Endothelial cell of umbilical vein (primary cell): ENCODE results near the gene MGAT4B.

ENCODE experiments used
- CTCF ChIP-seq, 2 donors: IDR thresholded peaks; 1 replicate in 1 of 2; 2 replicates in 1 of 2; pipeline ENCODE4 v1.5.1; 2011; ENCODE audit warnings: low read length in 2 of 2, mild to moderate bottlenecking in 2 of 2, moderate library complexity in 2 of 2, control low read depth in 1 of 2, inconsistent platforms in 1 of 2, low read depth in 1 of 2; ENCODE audit not compliant: insufficient read depth in 1 of 2; ENCODE audit errors: extremely low read depth in 1 of 2
- EZH2 ChIP-seq: IDR thresholded peaks from 2 replicates; pipeline ENCODE4 v1.6.1; 2012; ENCODE audit warnings: borderline replicate concordance, low read depth, mild to moderate bottlenecking, moderate library complexity, low read length, inconsistent platforms; ENCODE audit not compliant: severe bottlenecking
- FOS ChIP-seq: IDR thresholded peaks from 2 replicates; pipeline ENCODE4 v1.6.1; 2011; ENCODE audit warnings: mild to moderate bottlenecking, low read length, moderate library complexity, borderline replicate concordance; ENCODE audit not compliant: insufficient read depth
- MYC ChIP-seq: IDR thresholded peaks from one replicate; pipeline ENCODE4 v1.6.1; 2011; ENCODE audit warnings: mild to moderate bottlenecking, low read depth, low read length
- POLR2A ChIP-seq: IDR thresholded peaks from 2 replicates; pipeline ENCODE4 v1.6.1; 2012; ENCODE audit warnings: low read depth, mild to moderate bottlenecking, control low read depth, low read length
- POLR2AphosphoS5 ChIP-seq: IDR thresholded peaks from 2 replicates; pipeline ENCODE4 v1.6.1; 2012; ENCODE audit warnings: low read depth, mild to moderate bottlenecking, control low read depth, low read length, moderate library complexity; ENCODE audit not compliant: insufficient read depth
- TF ChIP-seq, protein P1 (sequence below): IDR thresholded peaks from 2 replicates; pipeline ENCODE4 v1.6.1; 2011; ENCODE audit not compliant: insufficient read depth, insufficient read length

GRCh38 chr5:179812135-179812825 lies 5.6 kb upstream of the MGAT4B start:
- TF ChIP-seq CTCF (IDR thresholded peaks at IDR 0.05; ENCODE audit: extremely low read depth in 1 of 2, insufficient read depth in 1 of 2, low read depth in 1 of 2, low read length in 2 of 2) (no peak), POLR2AphosphoS5 (no peak), POLR2A (no peak), EZH2 (no peak), FOS (no peak), MYC (no peak)
- TF ChIP-seq, protein P1, sequence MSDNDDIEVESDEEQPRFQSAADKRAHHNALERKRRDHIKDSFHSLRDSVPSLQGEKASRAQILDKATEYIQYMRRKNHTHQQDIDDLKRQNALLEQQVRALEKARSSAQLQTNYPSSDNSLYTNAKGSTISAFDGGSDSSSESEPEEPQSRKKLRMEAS: no peak
